Measurements from ENCODE around the gene DNAAF1. TPM values are rescaled to one million over a fixed set of nuclear protein-coding genes. Genes with fewer than 3 reads are reported as not detected.

DNAAF1 gene
- total and polyA plus RNA-seq, 2 of the 4 experiments (the other 2 are of a cell fraction) = 0.05 TPM; not detected in 1

- Histone ChIP-seq H3K27ac (ENCODE audit: insufficient read depth, low read length) (no peak overlapping the region), H3K14ac (replicated peaks; ENCODE audit: low read depth, low read length) (no peak overlapping the region), H2AK5ac (ENCODE audit: low read depth, low read length) (no peak overlapping the region), H3K9ac (ENCODE audit: low read depth, low read length) (no peak overlapping the region), H3K9me1 (ENCODE audit: insufficient read depth, low read length) (peaks cover 2% of the 10 kb centered on the region), H3K9me3 (ENCODE audit: control insufficient read depth, insufficient read depth, low read length) (no peaks in the 10 kb centered on the region), H3K18ac (ENCODE audit: low read depth, low read length) (no peak overlapping the region), H2AFZ (replicated peaks; ENCODE audit: low read length, poor library complexity) (no peak overlapping the region), H2BK5ac (ENCODE audit: low read depth, low read length, poor library complexity, severe bottlenecking) (no peak overlapping the region), H3K23ac (ENCODE audit: low read depth, low read length) (no peak overlapping the region), H3K4ac (ENCODE audit: low read depth, low read length) (no peak overlapping the region), H4K8ac (ENCODE audit: low read depth in 2 of 2, low read length in 2 of 2) (no peak overlapping the region), H3K4me1 (ENCODE audit: control insufficient read depth, insufficient read depth, low read length) (no peaks in the 10 kb centered on the region), H3K27me3 (ENCODE audit: control insufficient read depth, insufficient read depth, low read length) (no peaks in the 10 kb centered on the region), H3K56ac (ENCODE audit: extremely low read depth, insufficient read depth, low read length) (no peak overlapping the region), H4K91ac (ENCODE audit: insufficient read depth, low read depth, low read length) (no peak overlapping the region), H2BK20ac (ENCODE audit: low read depth, low read length) (no peak overlapping the region), H3K36me3 (ENCODE audit: control insufficient read depth, insufficient read depth, low read length) (peaks cover 8% of the 10 kb centered on the region), H2BK120ac (ENCODE audit: low read depth, low read length) (no peak overlapping the region), H3K79me1 (ENCODE audit: low read depth in 1 of 2, low read length in 2 of 2) (peaks cover 3 to 11% of the 10 kb centered on the region in 2 experiments; a peak in 3 of 4 replicates), H4K20me1 (ENCODE audit: insufficient read depth, low read length) (no peaks in the 10 kb centered on the region), H3K4me2 (ENCODE audit: low read depth, low read length) (no peak overlapping the region), H2AK9ac (replicated peaks; ENCODE audit: low read depth, low read length, poor library complexity) (no peak overlapping the region), H4K5ac (ENCODE audit: low read depth, low read length) (no peak overlapping the region), H2BK15ac (ENCODE audit: low read depth, low read length) (no peak overlapping the region), H3K4me3 (ENCODE audit: insufficient read depth, low read depth, low read length) (no peak overlapping the region)
- no peak for DNase-seq
- no TSS peak for BruUV-seq (replicated peaks)
- in situ Hi-C loops (cut with MboI; ENCODE audit: low sequenced_read_pairs) (no loop called here), dilution Hi-C loops (cut with HindIII; ENCODE audit: low sequenced_read_pairs, unreplicated experiment) (no loop called here), intact Hi-C loops (cut with micrococcal nuclease) (no loop called here)
- CTCF ChIA-PET = no interaction called here
- TF ChIP-seq NFE2L2 (IDR thresholded peaks at IDR 0.05; ENCODE audit: low read depth, low read length) (no peak), MAFK (IDR thresholded peaks at IDR 0.05; ENCODE audit: low read depth, low read length) (no peak), USF2 (IDR thresholded peaks at IDR 0.05; ENCODE audit: low read depth, low read length) (no peak), RCOR1 (IDR thresholded peaks at IDR 0.05; ENCODE audit: insufficient replicate concordance, low read length) (no peak), RAD21 (IDR thresholded peaks at IDR 0.05; ENCODE audit: low read length) (no peak), CHD1 (IDR thresholded peaks at IDR 0.05; ENCODE audit: low read depth, low read length) (no peak), ELK1 (IDR thresholded peaks at IDR 0.05; ENCODE audit: borderline replicate concordance, low read depth, low read length) (no peak), MAZ (IDR thresholded peaks at IDR 0.05; ENCODE audit: borderline replicate concordance, low read depth, low read length) (no peak), CEBPB (IDR thresholded peaks at IDR 0.05; ENCODE audit: low read depth, low read length) (no peak), SMC3 (IDR thresholded peaks at IDR 0.05; ENCODE audit: low read depth, low read length) (no peak)
- WGBS, 2 experiments (ENCODE audit: extremely low coverage in 2 of 2, insufficient read length in 1 of 2) = no CpG with 5 or more reads among the region's 10 CpGs
- POLR2A ChIA-PET (ENCODE audit: unreplicated experiment) = no interaction called here
- no peak for ATAC-seq (ENCODE audit: low read depth)
Measured at GRCh38 chr16:84121007-84121406, 24.1 kb upstream of the DNAAF1 start.
